Measurements from ENCODE around the gene DPY30.
"Not testable (repeated sequence)": the region's sequence is repeated elsewhere in the genome, so short reads cannot be mapped to it uniquely, and the experiment has no call there.

Gene DPY30

GRCh38 chr2:32039447-32040219, at the start of gene DPY30:
TSS of gene DPY30 (minus strand) at chr2:32039805. CDS start at chr2:32039456, 349 bp downstream.
- peak; percentile 93 for DNase-seq (ENCODE audit: low read depth)

DNA sequence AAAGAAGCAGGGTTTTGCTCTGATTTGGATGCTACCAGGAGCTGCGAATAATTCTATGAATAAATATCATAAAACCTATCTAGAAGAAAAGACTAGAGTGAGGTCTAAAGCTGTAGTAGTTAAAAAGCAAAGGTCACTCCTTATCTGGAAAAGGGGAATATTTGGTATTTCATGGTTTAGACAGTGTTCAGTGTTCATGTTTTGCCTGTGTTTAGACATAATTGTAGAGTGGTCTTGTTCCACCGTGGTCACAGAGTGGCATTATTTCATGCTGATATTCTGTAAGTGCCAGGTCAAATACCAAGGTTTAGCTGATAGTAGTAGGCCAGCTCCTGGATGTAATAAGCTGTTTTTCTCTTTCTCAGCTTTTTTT, 34.5 kb upstream of the DPY30 start:
- DNase-seq (ENCODE audit: low read depth), result no peak

GRCh38 chr2:32067549-32067948, 27.9 kb upstream of the DPY30 start:
- DNase-seq (ENCODE audit: low read depth), result no peak

DNA sequence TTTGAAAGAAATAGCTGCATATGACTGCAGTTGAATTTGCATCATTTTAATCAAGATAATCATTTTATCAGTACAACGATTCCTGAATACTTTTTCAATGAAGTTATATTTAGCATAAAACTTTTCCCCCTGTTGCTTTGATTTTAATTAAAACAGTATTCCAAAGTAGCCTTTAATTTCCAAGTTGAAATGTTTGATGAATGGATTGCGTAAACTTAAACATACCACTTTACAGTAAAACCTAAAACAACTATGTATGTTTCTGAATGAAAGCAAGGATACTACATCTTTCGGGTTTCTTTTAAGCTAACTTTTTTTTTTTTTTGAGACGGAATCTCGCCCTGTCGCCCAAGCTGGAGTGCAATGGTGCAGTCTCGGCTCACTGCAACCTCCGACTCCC, 25.1 kb upstream of the DPY30 start:
- DNase-seq (ENCODE audit: low read depth), result no peak

GRCh38 chr2:32064021-32064601, 24.5 kb upstream of the DPY30 start:
- DNase-seq (ENCODE audit: low read depth), result peak; percentile 15

DNA sequence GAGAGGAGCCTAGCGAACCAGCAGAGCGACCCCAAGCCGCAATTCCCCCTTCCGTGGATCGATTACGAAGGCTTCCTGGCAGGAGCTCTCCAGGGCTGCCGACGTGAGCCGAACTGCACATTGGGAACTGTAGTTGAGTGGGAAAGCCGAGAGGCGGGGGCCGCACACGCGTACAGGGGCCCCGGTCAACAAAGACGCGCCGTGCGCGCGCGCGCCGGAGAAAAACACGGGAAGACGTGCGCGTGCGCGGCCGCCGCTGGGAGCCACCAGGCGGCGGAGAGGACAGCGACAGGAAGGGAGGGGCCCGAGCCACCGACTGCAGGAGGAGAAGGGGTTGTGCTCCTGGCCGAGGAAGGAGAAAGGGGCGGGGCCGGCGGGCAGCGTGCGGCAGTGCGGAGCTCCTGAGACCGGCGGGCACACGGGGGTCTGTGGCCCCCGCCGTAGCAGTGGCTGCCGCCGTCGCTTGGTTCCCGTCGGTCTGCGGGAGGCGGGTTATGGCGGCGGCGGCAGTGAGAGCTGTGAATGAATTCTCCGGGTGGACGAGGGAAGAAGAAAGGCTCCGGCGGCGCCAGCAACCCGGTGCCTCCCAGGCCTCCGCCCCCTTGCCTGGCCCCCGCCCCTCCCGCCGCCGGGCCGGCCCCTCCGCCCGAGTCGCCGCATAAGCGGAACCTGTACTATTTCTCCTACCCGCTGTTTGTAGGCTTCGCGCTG, 23.9 kb upstream of the DPY30 start, which contains the start of gene SPAST:
Gene SPAST (plus strand): TSS at position 247 of the 711 bp plus-strand sequence. CDS start 276 bp downstream, at position 523.
- peak; percentile 95 for DNase-seq (ENCODE audit: low read depth)

DNA sequence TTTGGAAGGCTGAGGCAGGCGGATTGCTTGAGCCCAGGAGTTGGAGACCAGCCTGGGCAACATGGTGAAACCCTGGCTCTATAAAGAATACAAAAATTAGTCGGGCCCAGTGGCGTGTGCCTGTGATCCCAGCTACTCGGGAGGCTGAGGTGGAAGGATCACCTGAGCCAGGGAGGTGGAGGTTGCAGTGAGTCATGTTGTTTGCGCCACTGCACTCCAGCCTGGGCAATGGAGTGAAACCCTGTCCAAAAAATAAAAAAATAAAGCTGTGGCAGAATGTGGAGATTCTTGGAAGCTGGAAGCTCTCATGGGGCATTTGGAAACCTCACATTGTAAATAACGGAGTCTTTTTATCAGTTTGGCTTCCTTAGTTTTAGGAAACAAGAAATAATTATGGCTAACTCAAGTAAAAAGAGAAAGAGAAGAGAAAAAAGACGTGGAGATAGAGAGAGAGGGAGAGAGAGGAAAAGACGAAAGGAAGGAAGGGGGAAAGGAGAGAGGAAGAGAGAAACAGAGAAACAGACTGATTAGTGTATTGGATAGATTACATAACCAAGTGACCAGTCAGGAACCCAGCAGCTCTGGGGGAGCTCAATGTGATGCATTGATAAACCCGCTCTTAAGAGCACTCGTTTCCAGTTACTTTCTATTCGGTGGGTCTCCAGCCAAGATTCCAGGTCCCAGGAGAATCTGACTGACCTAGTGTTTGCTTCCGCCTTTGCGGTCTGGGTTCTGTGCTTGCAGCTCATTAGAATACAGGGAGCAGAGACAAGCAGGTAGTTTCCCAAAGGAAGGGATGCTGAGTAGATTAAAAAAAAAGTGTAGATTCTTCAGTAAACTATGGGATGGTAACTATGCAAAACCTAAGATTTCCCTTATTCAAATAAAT, 22.6 kb upstream of the DPY30 start:
- DNase-seq (ENCODE audit: low read depth), result peak; percentile 43

- no peak for DNase-seq (ENCODE audit: low read depth)
These were observed 21.8 kb upstream of the DPY30 start for GRCh38 chr2:32061430-32061829.

DNA sequence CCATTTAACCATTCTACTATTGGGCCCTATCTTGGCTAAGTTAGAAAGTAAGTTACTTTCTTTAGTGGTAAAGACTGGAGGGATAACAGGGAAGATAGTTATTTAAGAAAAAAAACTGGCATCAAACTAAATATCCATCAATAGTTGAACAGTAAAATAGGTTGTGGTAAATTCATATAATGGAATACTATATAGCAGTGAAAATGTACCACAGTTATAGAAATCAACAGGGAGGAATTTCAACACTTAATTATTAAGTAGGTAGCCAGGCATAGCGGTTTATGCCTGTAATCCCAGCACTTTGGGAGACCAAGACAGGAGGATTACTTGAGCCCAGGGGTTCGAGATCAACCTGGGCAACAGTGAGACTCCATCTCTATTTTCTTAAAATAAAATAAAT, 20.7 kb upstream of the DPY30 start:
- DNase-seq (ENCODE audit: low read depth), result no peak

DNA sequence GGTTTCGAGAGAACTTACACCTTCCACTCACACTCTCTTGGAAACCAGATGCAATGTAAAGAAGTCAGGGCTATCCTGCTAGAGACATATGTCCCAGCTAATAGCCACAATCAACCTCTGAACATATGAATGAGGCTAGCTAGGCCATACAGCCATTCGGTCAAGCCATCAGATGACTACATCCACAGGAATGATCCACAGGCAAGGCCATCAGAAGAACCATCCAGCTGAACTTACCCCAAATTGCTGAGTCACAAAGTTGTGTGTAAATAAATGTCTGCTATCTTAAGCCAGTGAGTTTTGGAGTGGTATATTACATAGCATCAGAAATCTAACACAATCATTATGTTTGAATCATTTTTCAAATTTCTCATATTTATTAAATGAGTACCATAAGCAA, 18.5 kb upstream of the DPY30 start:
- peak; percentile 67 for DNase-seq (ENCODE audit: low read depth)

DNA sequence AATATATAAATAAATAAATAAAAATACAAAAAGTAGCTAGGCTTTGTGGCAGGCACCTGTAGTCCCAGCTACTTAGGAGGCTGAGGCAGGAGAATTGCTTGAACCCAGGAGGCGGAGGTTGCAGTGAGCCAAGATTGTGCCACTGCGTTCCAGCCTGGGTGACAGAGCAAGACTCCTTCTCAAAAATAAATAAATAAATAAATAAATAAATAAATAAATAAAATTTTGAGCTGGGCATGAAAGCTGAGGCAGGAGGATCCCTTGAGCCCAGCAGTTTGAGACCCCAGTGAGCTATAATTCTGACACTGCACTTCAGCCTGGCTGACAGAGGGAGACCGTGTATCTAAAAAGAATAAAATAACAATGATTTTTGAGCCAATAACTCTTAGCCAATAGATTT, 15.0 kb upstream of the DPY30 start:
- not testable (repeated sequence) for DNase-seq (ENCODE audit: low read depth)

DNA sequence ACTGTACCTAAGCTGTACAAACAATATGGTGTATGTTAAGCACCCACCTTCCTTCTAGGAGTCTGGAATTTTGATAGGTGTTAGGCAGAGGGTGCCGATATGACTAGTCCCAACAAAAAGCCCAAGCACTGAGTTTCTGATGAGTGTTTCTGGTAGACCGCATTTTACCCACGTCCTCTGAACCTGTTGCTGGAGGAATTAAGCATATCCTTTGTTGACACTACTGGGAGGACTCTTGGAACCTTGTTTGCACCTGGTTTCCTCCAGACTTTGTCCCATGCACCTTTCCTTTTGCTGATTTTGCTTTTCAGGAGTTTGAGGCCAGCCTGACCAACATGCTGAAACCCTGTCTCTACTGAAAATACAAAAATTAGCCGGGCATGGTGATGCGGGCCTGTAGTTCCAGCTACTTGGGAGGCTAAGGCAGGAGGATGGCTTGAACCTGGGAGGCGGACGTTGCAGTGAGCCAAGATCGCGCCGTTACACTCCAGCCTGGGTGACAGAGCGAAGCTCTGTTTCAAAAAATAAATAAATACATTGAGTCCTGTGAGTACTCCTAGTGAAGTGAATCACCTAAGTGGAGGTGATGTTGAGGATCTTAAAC, 12.3 kb upstream of the DPY30 start:
- DNase-seq (ENCODE audit: low read depth), result no peak

- DNase-seq (ENCODE audit: low read depth), result no peak
These were observed 4.0 kb upstream of the DPY30 start for GRCh38 chr2:32043561-32043960.

DNA sequence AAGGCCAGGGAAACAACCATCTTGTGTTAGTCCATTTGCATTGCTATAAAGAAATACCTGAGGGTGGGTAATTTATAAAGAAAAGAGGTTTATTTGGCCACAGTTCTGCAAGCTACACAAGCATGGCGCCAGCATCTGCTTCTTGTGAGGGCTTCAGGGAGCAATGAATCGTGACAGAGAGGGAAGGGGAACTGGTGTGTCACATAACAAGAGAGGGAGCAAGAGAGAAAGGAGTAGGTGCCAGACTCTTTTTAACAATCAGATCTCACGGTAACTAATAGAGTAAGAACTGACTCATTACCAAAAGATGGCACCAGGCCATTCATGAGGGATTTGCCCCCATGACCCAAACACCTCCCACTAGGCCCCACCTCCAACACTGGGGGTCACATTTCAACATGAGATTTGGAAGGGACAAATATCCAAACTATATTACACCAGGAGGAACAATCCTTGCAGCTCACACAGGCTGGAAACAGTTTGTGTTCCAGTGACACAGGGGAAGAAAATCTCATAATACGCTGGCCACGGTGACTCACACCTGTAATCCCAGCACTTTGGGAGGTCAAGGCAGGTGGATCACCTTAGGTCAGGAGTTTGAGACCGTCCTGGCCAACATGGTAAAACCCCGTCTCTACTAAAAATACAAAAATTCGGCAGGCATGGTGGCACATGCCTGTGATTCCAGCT, 5.3 kb downstream of the DPY30 start:
- peak; percentile 45 for DNase-seq (ENCODE audit: low read depth)

DNA sequence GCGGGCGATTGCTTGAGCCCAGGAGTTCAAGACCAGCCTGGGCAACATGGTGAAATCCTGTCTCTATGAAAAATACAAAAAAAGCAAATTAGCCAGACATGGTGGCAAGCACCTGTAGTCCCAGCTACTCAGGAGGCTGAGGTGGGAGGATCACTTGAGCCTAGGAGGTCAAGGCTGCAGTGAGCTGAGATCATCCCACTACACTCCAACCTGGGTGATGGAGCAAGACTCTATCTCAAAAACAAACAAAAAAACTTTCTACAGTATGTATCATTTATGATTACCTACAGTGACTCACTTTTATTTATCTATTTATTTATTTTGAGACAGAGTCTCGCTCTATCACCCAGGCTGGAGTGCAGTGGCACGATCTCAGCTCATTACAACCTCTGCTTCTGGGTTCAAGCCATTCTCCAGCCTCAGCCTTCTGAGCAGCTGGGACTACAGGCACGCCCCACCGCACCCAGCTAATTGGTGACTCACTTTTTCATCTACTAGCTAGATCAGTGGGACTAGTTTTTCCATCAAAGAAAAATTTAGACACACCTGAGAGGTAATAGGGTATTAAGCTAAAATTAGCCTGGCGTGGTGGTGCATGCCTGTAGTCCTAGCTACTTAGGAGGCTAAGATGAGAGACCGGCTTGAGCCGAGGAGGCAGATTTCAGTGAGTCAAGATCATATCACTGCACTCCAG, 20.7 kb downstream of the DPY30 start:
- DNase-seq (ENCODE audit: low read depth), result not testable (repeated sequence)

GRCh38 chr2:32012872-32013271, 26.7 kb downstream of the DPY30 start:
- no peak for DNase-seq (ENCODE audit: low read depth)

DNA sequence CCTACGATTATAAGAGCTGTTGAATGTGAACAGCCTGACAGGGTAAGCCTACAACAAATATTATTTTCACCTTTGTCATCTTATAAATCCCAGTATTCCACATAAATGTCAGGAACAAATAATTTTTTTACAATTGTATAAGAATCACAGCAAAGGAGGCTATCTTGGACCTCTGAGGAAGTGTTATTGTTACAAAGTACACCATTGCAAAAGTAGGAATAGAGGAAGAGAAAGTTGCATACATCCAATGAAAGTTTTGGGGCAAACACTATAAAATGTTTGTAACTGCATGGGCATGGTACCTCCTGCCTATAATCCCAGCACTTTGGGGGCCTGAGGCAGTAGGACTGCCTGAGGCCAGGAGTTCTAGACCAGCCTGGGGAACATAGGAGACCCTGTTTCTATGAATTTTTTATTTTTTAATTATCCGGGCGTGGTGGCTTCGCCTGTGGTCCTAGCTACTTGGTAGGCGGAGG, 28.1 kb downstream of the DPY30 start:
- no peak for DNase-seq (ENCODE audit: low read depth)

GRCh38 chr2:32010670-32011484, 28.7 kb downstream of the DPY30 start, which contains the start of gene MEMO1:
TSS of gene MEMO1 (minus strand) at chr2:32011008. CDS start at chr2:32010247, 761 bp downstream.
- peak; percentile 92 for DNase-seq (ENCODE audit: low read depth)

DNA sequence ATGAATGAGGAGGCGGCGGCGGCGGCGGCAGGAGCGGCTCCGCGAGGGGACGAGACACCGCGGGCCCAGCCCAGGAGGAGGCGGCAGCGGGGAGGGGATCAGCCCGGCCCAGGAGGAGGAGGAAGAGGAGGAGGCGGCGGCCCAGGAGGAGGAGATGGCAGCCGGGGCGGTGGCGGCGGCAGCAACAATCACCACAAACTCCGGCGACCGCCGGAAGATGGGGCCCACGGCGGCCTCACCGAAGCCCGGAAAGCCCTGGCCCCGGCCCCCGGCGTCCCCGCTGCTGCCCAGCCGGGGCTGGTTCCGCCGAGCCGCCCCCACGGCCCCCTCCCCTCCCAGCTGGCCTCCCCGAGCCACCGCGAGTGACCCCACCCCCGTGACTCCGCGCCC, 29.3 kb downstream of the DPY30 start:
- DNase-seq (ENCODE audit: low read depth), result peak; percentile 52
